22Rv1 (cell line): ENCODE data around the gene MEDAG.

ENCODE experiments used
- ZFX ChIP-seq: fragments of 450-650 bp; IDR thresholded peaks from 2 replicates; pipeline ENCODE4 v1.6.1; 2017; ENCODE audit warnings: antibody characterized with exemption, borderline replicate concordance
- TF ChIP-seq, protein P1 (sequence below): fragments of 450-650 bp; IDR thresholded peaks from 2 replicates; pipeline ENCODE4 v1.5.1; 2017; ENCODE audit warnings: mild to moderate bottlenecking

DNA sequence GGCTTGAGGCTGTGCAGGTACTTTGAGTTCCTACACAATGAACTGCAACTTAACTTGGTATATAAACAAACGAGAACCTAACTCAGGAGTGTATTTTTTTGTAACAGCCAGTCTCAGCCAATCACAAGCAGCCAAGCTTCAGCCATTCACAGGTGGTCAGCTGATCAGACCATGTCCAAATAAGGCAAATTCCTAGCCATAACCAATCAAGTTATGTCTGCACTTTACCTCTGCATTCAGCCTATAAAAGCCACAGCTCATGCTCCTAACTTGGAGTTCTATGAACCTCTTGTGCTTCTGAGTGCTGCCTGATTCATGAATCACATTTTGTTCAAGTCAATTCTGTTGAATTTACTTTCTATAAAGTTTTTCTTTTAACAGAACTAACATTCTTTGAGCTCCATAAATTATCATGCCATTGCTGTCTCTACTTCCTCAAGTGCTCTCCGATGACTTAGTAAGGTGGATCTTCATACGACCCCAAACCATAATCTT lies 16.8 kb upstream of the MEDAG start:
- TF ChIP-seq, protein P1, sequence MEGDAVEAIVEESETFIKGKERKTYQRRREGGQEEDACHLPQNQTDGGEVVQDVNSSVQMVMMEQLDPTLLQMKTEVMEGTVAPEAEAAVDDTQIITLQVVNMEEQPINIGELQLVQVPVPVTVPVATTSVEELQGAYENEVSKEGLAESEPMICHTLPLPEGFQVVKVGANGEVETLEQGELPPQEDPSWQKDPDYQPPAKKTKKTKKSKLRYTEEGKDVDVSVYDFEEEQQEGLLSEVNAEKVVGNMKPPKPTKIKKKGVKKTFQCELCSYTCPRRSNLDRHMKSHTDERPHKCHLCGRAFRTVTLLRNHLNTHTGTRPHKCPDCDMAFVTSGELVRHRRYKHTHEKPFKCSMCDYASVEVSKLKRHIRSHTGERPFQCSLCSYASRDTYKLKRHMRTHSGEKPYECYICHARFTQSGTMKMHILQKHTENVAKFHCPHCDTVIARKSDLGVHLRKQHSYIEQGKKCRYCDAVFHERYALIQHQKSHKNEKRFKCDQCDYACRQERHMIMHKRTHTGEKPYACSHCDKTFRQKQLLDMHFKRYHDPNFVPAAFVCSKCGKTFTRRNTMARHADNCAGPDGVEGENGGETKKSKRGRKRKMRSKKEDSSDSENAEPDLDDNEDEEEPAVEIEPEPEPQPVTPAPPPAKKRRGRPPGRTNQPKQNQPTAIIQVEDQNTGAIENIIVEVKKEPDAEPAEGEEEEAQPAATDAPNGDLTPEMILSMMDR: no peak
- no peak for TF ChIP-seq ZFX
